ENCODE measurements around the gene NTN3.

NTN3 gene

GRCh38 chr16:2466667-2467527 lies 4.2 kb upstream of the NTN3 start:
- no peak for DNase-seq (ENCODE audit: low read depth)

- no peak for DNase-seq (ENCODE audit: low read depth)
Measured at GRCh38 chr16:2467528-2468232, 3.4 kb upstream of the NTN3 start.

- no peak for DNase-seq (ENCODE audit: low read depth)
Measured at GRCh38 chr16:2468233-2468724, 2.8 kb upstream of the NTN3 start.

- DNase-seq (ENCODE audit: low read depth): no peak
Measured at GRCh38 chr16:2468725-2469398, 2.2 kb upstream of the NTN3 start.

- DNase-seq (ENCODE audit: low read depth): no peak
Measured at GRCh38 chr16:2469399-2470233, 1.5 kb upstream of the NTN3 start.

- no peak for DNase-seq (ENCODE audit: low read depth)
Measured at GRCh38 chr16:2470234-2470601, 879 bp upstream of the NTN3 start.

- no peak for DNase-seq (ENCODE audit: low read depth)
Measured at GRCh38 chr16:2470603-2471015, 488 bp upstream of the NTN3 start.

GRCh38 chr16:2471653-2472487 lies 773 bp downstream of the NTN3 start:
- DNase-seq (ENCODE audit: low read depth): no peak

- no peak for DNase-seq (ENCODE audit: low read depth)
Measured at GRCh38 chr16:2472488-2472864, 1.4 kb downstream of the NTN3 start.

GRCh38 chr16:2472885-2473445 lies 1.9 kb downstream of the NTN3 start:
- DNase-seq (ENCODE audit: low read depth): no peak

GRCh38 chr16:2473446-2473926 lies 2.4 kb downstream of the NTN3 start:
- DNase-seq (ENCODE audit: low read depth): no peak

- DNase-seq (ENCODE audit: low read depth): peak; percentile 46
Measured at GRCh38 chr16:2473999-2474876, 3.1 kb downstream of the NTN3 start.

- peak; percentile 69 for DNase-seq (ENCODE audit: low read depth)
Measured at GRCh38 chr16:2474877-2475412, 3.8 kb downstream of the NTN3 start, which contains the start of gene TBC1D24. TBC1D24 (plus strand) TSS chr16:2475127; CDS start chr16:2496149, 21,022 bp downstream.

- DNase-seq (ENCODE audit: low read depth): no peak
Measured at GRCh38 chr16:2475413-2476344, 4.6 kb downstream of the NTN3 start.

GRCh38 chr16:2476345-2476720 lies 5.2 kb downstream of the NTN3 start:
- no peak for DNase-seq (ENCODE audit: low read depth)

- no peak for DNase-seq (ENCODE audit: low read depth)
Measured at GRCh38 chr16:2476741-2477140, 5.6 kb downstream of the NTN3 start.

- DNase-seq (ENCODE audit: low read depth): no peak
Measured at GRCh38 chr16:2477327-2477726, 6.2 kb downstream of the NTN3 start.

GRCh38 chr16:2478279-2478678 lies 7.2 kb downstream of the NTN3 start:
- DNase-seq (ENCODE audit: low read depth): no peak

Data from activated T-cell treated with anti-CD3 and anti-CD28 coated beads for 1 hour (primary cell).